ENCODE data around the gene C16orf89. TPM values are rescaled to one million over a fixed set of nuclear protein-coding genes. Genes with fewer than 3 reads are reported as not detected.

C16orf89 gene
- total RNA-seq, 2 experiments from 2014 or later: not detected

- intact Hi-C loops (cut with DNase I, micrococcal nuclease): no loop called here
- Mint-ChIP-seq H3K27ac (no peak overlapping the region), H3K36me3 (ENCODE audit: low read depth) (no peaks in the 10 kb centered on the region), H3K9me3 (ENCODE audit: low read depth) (no peaks in the 10 kb centered on the region), H3K4me3 (no peak overlapping the region), H3K4me1 (no peaks in the 10 kb centered on the region), H3K27me3 (peaks cover 7% of the 10 kb centered on the region)
- ATAC-seq (no peak), DNase-seq (no peak)
- ChIA-PET POLR2A (interaction anchor here (0.6 kb wide), 1 partner anchor 24 kb away, joined by 3 read pairs; no protein-coding TSS in a partner anchor), CTCF (no interaction called here)
Measured at GRCh38 chr16:5010576-5011329, 55.0 kb downstream of the C16orf89 start.

- H3K4me1 Mint-ChIP-seq: no peaks in the 10 kb centered on the region
- H3K27ac Mint-ChIP-seq: no peak overlapping the region
- ChIA-PET POLR2A (no interaction called here), CTCF (no interaction called here)
- H3K9me3 Mint-ChIP-seq (ENCODE audit: low read depth): no peaks in the 10 kb centered on the region
- H3K36me3 Mint-ChIP-seq (ENCODE audit: low read depth): no peaks in the 10 kb centered on the region
- DNase-seq (no peak), ATAC-seq (no peak)
- H3K4me3 Mint-ChIP-seq: no peak overlapping the region
- peaks cover 7% of the 10 kb centered on the region for H3K27me3 Mint-ChIP-seq
- intact Hi-C loops (cut with DNase I, micrococcal nuclease): no loop called here
Measured at GRCh38 chr16:5008311-5008731, 57.4 kb downstream of the C16orf89 start.

GRCh38 chr16:5007256-5007655 is 58.5 kb downstream of the C16orf89 start:
- Mint-ChIP-seq H3K4me3 (no peak overlapping the region), H3K9me3 (ENCODE audit: low read depth) (no peaks in the 10 kb centered on the region), H3K27ac (no peak overlapping the region), H3K27me3 (peaks cover 7% of the 10 kb centered on the region), H3K36me3 (ENCODE audit: low read depth) (no peaks in the 10 kb centered on the region), H3K4me1 (no peaks in the 10 kb centered on the region)
- ATAC-seq (no peak), DNase-seq (no peak)
- CTCF ChIA-PET: interaction anchor here (0.5 kb wide), 1 partner anchor 51 kb away, joined by 3 read pairs; no protein-coding TSS in a partner anchor
- POLR2A ChIA-PET: no interaction called here
- intact Hi-C loops (cut with DNase I, micrococcal nuclease): no loop called here

- H3K9me3 Mint-ChIP-seq (ENCODE audit: low read depth): no peaks in the 10 kb centered on the region
- POLR2A ChIA-PET: no interaction called here
- no peaks in the 10 kb centered on the region for H3K36me3 Mint-ChIP-seq (ENCODE audit: low read depth)
- H3K27ac Mint-ChIP-seq: no peak overlapping the region
- no peak for DNase-seq
- intact Hi-C loops (cut with DNase I, micrococcal nuclease): no loop called here
- no peak for ATAC-seq
- H3K4me3 Mint-ChIP-seq: no peak overlapping the region
- peaks cover 7% of the 10 kb centered on the region for H3K27me3 Mint-ChIP-seq
- CTCF ChIA-PET: interaction anchor here (0.5 kb wide), 1 partner anchor 50 kb away, joined by 3 read pairs; no protein-coding TSS in a partner anchor
- H3K4me1 Mint-ChIP-seq: no peaks in the 10 kb centered on the region
Measured at GRCh38 chr16:5006348-5007193, 59.2 kb downstream of the C16orf89 start.

- POLR2A ChIA-PET: no interaction called here
- intact Hi-C loops (cut with DNase I, micrococcal nuclease): no loop called here
- Mint-ChIP-seq H3K27me3 (peaks cover 7% of the 10 kb centered on the region), H3K9me3 (ENCODE audit: low read depth) (no peaks in the 10 kb centered on the region), H3K4me1 (no peaks in the 10 kb centered on the region), H3K4me3 (no peak overlapping the region), H3K36me3 (ENCODE audit: low read depth) (no peaks in the 10 kb centered on the region), H3K27ac (no peak overlapping the region)
- DNase-seq: no peak
- ATAC-seq: no peak
- CTCF ChIA-PET: no interaction called here
Measured at GRCh38 chr16:5005916-5006315, 59.8 kb downstream of the C16orf89 start.

DNA sequence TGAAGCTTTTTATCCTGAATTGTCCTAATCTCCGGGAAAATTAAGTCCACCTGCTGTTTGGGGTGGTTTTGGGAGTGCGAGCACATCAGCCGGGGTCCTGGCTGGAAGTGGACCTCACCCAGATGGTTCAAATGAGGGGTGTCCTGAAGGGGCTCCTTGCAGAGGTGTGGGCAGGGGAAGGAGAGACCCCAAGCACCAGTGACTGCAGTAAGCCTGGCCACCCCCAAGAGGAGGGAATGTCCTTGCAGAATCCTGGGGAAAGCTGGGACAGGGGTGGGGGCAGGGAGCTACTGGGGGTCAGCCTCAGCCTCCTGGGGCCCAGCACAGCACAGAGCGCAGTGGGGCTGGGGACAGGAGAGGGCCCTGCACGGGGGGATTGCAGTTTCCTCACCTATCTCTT is 61.4 kb downstream of the C16orf89 start:
- Mint-ChIP-seq H3K4me1 (no peaks in the 10 kb centered on the region), H3K27ac (no peak overlapping the region), H3K27me3 (no peaks in the 10 kb centered on the region), H3K4me3 (no peak overlapping the region), H3K36me3 (ENCODE audit: low read depth) (no peaks in the 10 kb centered on the region), H3K9me3 (ENCODE audit: low read depth) (no peaks in the 10 kb centered on the region)
- CTCF ChIA-PET: no interaction called here
- no peak for ATAC-seq
- POLR2A ChIA-PET: no interaction called here
- no peak for DNase-seq
- intact Hi-C loops (cut with DNase I, micrococcal nuclease): no loop called here

GRCh38 chr16:5003828-5004227 is 61.9 kb downstream of the C16orf89 start:
- POLR2A ChIA-PET: no interaction called here
- DNase-seq (no peak), ATAC-seq (no peak)
- Mint-ChIP-seq H3K36me3 (ENCODE audit: low read depth) (no peaks in the 10 kb centered on the region), H3K9me3 (ENCODE audit: low read depth) (no peaks in the 10 kb centered on the region), H3K4me1 (no peaks in the 10 kb centered on the region), H3K4me3 (no peak overlapping the region), H3K27me3 (no peaks in the 10 kb centered on the region), H3K27ac (no peak overlapping the region)
- intact Hi-C loops (cut with DNase I, micrococcal nuclease): no loop called here
- CTCF ChIA-PET: no interaction called here

DNA sequence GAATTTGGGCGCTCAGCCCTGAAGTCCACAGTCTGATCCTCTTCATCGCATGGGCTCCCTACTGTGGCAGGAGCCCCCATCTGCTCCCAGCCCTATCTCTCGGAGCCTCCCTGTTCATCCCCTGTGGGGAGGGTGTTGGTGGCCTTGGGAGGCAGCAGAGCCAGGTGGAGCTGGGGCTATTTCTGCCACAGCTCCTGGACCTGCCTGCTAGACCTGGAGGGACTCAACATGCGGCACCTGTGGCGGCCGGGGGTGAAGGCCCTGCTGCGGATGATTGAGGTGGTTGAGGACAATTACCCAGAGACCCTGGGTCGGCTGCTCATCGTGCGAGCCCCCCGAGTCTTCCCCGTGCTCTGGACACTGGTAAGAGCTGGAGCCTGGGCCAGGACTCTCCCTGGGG is 62.5 kb downstream of the C16orf89 start:
- peaks cover 2% of the 10 kb centered on the region for H3K27me3 Mint-ChIP-seq
- H3K9me3 Mint-ChIP-seq (ENCODE audit: low read depth): no peaks in the 10 kb centered on the region
- no peaks in the 10 kb centered on the region for H3K4me1 Mint-ChIP-seq
- no peaks in the 10 kb centered on the region for H3K36me3 Mint-ChIP-seq (ENCODE audit: low read depth)
- ChIA-PET CTCF (no interaction called here), POLR2A (no interaction called here)
- no peak for ATAC-seq
- intact Hi-C loops (cut with DNase I, micrococcal nuclease): no loop called here
- H3K4me3 Mint-ChIP-seq: no peak overlapping the region
- no peak overlapping the region for H3K27ac Mint-ChIP-seq
- no peak for DNase-seq

DNA sequence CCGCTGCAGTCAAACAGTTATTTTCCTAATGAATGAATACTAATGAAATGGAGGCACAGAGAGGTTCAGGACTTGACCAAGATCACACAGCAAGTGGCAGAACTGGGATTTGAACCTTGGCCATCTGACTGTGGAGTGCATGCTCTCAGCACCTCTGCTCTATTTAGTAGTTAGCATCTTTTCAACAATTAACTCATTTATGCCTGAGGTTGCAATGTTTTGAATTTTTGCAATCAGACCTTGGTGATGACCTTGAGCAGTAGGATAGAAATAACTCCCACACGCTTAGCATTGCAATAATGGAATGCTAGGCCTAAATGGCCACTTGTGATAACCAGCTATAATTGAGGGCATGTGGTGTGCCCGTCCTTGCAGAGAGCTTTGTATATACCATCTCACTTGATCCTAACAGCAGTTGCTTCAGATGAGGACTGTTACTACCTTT is 63.0 kb downstream of the C16orf89 start:
- Mint-ChIP-seq H3K4me1 (no peaks in the 10 kb centered on the region), H3K4me3 (no peak overlapping the region), H3K9me3 (ENCODE audit: low read depth) (no peaks in the 10 kb centered on the region), H3K27ac (no peak overlapping the region), H3K36me3 (ENCODE audit: low read depth) (no peaks in the 10 kb centered on the region), H3K27me3 (peaks cover 2% of the 10 kb centered on the region)
- intact Hi-C loops (cut with DNase I, micrococcal nuclease): no loop called here
- ATAC-seq: no peak
- DNase-seq: no peak
- ChIA-PET POLR2A (no interaction called here), CTCF (no interaction called here)

DNA sequence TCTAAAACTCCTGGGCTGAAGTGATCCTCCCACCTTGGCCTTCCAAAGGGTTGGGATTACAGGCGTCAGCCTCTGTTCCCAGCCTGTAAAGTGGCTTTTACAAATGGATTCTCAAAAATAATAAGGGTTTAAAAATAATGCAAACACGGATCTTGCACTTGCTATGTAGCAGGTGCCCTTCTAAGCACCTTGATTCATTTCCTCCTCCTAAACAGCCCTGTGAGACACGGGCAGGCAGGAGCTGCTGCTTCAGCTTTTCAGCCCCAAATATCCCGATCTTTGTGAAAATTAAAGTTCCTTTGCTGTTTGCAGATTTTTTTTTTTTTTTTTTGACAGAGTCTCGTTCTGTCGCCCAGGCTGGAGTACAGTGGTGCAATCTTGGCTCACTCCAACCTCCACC is 63.8 kb downstream of the C16orf89 start:
- Mint-ChIP-seq H3K4me3 (no peak overlapping the region), H3K9me3 (ENCODE audit: low read depth) (no peaks in the 10 kb centered on the region), H3K36me3 (ENCODE audit: low read depth) (no peaks in the 10 kb centered on the region), H3K27ac (no peak overlapping the region), H3K27me3 (peaks cover 2% of the 10 kb centered on the region), H3K4me1 (no peaks in the 10 kb centered on the region)
- ChIA-PET CTCF (interaction anchor here (0.7 kb wide), 1 partner anchor 165 kb away, joined by 3 read pairs; no protein-coding TSS in a partner anchor), POLR2A (no interaction called here)
- intact Hi-C loops (cut with DNase I, micrococcal nuclease): no loop called here
- ATAC-seq: no peak
- DNase-seq: no peak

DNA sequence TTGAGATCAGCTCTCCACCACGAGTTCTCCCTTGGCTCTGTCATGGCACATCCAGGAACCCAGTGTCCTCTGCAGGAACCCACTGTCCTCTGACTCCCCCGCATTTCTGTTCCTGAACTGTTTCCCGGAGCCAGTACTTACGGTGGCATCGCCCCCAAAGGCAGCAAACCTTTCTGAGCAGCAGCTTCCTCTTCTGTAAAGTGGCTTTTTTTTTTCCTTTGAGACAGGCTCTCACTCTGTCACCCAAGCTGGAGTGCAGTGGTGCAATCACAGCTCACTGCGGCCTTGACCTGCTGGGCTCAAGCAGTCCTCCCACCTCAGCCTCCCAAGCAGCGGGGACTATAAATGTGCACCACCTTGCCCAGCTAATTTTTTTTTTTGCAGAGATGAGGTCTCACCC is 64.2 kb downstream of the C16orf89 start:
- intact Hi-C loops (cut with DNase I, micrococcal nuclease): no loop called here
- ATAC-seq: no peak
- ChIA-PET CTCF (no interaction called here), POLR2A (no interaction called here)
- Mint-ChIP-seq H3K4me1 (no peaks in the 10 kb centered on the region), H3K36me3 (ENCODE audit: low read depth) (no peaks in the 10 kb centered on the region), H3K27ac (no peak overlapping the region), H3K9me3 (ENCODE audit: low read depth) (no peaks in the 10 kb centered on the region), H3K27me3 (peaks cover 2% of the 10 kb centered on the region), H3K4me3 (no peak overlapping the region)
- no peak for DNase-seq

- Mint-ChIP-seq H3K27me3 (peaks cover 2% of the 10 kb centered on the region), H3K27ac (no peak overlapping the region), H3K36me3 (ENCODE audit: low read depth) (no peaks in the 10 kb centered on the region), H3K4me1 (no peaks in the 10 kb centered on the region), H3K4me3 (no peak overlapping the region), H3K9me3 (ENCODE audit: low read depth) (no peaks in the 10 kb centered on the region)
- DNase-seq (no peak), ATAC-seq (no peak)
- intact Hi-C loops (cut with DNase I, micrococcal nuclease): no loop called here
- POLR2A ChIA-PET: no interaction called here
- CTCF ChIA-PET: no interaction called here
Measured at GRCh38 chr16:5000573-5001001, 65.2 kb downstream of the C16orf89 start.
